ENCODE results near the gene RGPD8. TPM values are rescaled to one million over a fixed set of nuclear protein-coding genes. Genes with fewer than 3 reads are reported as not detected.

RGPD8 gene
- total and polyA plus RNA-seq, 2 of the 13 experiments (the other 11 are each of a cell fraction or from before 2014, with no cell fraction given), result 2.3 to 12.8 TPM

- TF ChIP-seq ZMAT3 (CRISPR knock-in tag; conservative IDR thresholded peaks at IDR 0.05) (0 out of 2 replicates have a peak, but pooled peaks have one; percentile 46), ZNF543 (CRISPR knock-in tag; IDR thresholded peaks at IDR 0.05) (0 out of 2 replicates have a peak, but pooled peaks have one; percentile 39), TFDP1 (CRISPR knock-in tag; IDR thresholded peaks at IDR 0.05; ENCODE audit: borderline replicate concordance) (peak; percentile 11; the same call in 1 of the 2 replicates), ZNF777 (CRISPR knock-in tag; IDR thresholded peaks at IDR 0.05) (peak; percentile 96), RXRA (CRISPR knock-in tag; IDR thresholded peaks at IDR 0.05) (0 out of 2 replicates have a peak, but pooled peaks have one; percentile 5), STAG1 (CRISPR knock-in tag; IDR thresholded peaks at IDR 0.05) (0 out of 2 replicates have a peak, but pooled peaks have one; percentile 7), SRY (CRISPR knock-in tag; IDR thresholded peaks at IDR 0.05) (peak; percentile 28; the same call in 1 of the 2 replicates), HMGXB4 (CRISPR knock-in tag; IDR thresholded peaks at IDR 0.05; ENCODE audit: borderline replicate concordance in 1 of 2, low read depth in 1 of 2) (peak; percentile 90 to 95), ARID4A (CRISPR knock-in tag; IDR thresholded peaks at IDR 0.05; ENCODE audit: borderline replicate concordance) (peak; percentile 63; the same call in 1 of the 2 replicates), ERF (CRISPR knock-in tag; IDR thresholded peaks at IDR 0.05) (0 out of 2 replicates have a peak, but pooled peaks have one; percentile 11), GATAD2A (CRISPR knock-in tag; IDR thresholded peaks at IDR 0.05) (0 out of 2 replicates have a peak, but pooled peaks have one; percentile 6), CCDC6 (CRISPR knock-in tag; IDR thresholded peaks at IDR 0.05) (0 out of 2 replicates have a peak, but pooled peaks have one; percentile 41), YEATS2 (CRISPR knock-in tag; IDR thresholded peaks at IDR 0.05; ENCODE audit: borderline replicate concordance) (0 out of 2 replicates have a peak, but pooled peaks have one; percentile 7), ZNF563 (CRISPR knock-in tag; IDR thresholded peaks at IDR 0.05) (0 out of 2 replicates have a peak, but pooled peaks have one; percentile 39), MTA1 (CRISPR knock-in tag; IDR thresholded peaks at IDR 0.05; ENCODE audit: borderline replicate concordance) (peak; percentile 40; the same call in 1 of the 2 replicates), KDM5B (CRISPR knock-in tag; IDR thresholded peaks at IDR 0.05; ENCODE audit: borderline replicate concordance) (peak; percentile 36; the same call in 1 of the 2 replicates), ZNF574 (CRISPR knock-in tag; IDR thresholded peaks at IDR 0.05) (peak; percentile 75; the same call in 1 of the 2 replicates), IRF2 (CRISPR knock-in tag; IDR thresholded peaks at IDR 0.05) (0 out of 2 replicates have a peak, but pooled peaks have one; percentile 15)
Measured at GRCh38 chr2:112432735-112433479, 538 bp downstream of the RGPD8 start (continued).

Measured in HepG2 (cell line).